GM23338 (cell line): ENCODE results near the gene TIGD7. TPM values are rescaled to one million over a fixed set of nuclear protein-coding genes. Genes with fewer than 3 reads are reported as not detected.

Experiments used
- ATAC-seq: fragments of 200-7000 bp; cut with Tn5 transposase; 3 replicates; pipeline ENCODE4 v1.9.1; 2020
- DNase-seq: peaks from one replicate; pipeline ENCODE4 v3.0.0-alpha.2; 2015; ENCODE audit warnings: low spot score
- H2AFZ ChIP-seq: fragments of 200-600 bp; sonication (generic); 2 replicates; pipeline ENCODE4 v1.8.0; 2016; ENCODE audit warnings: antibody characterized with exemption, mild to moderate bottlenecking, moderate library complexity
- H3F3A ChIP-seq: fragments of 200-600 bp; sonication (generic); replicated peaks from 2 replicates; pipeline ENCODE4 v1.8.0; 2017; ENCODE audit warnings: antibody characterized with exemption, mixed run types, low read depth
- H3K27ac ChIP-seq: fragments of 200-600 bp; sonication (generic); 2 replicates; pipeline ENCODE4 v1.6.1; 2016; ENCODE audit warnings: low read depth
- H3K27me3 ChIP-seq: fragments of 200-600 bp; sonication (generic); 2 replicates; pipeline ENCODE4 v1.8.0; 2016; ENCODE audit warnings: mild to moderate bottlenecking, mixed run types, moderate library complexity; ENCODE audit not compliant: insufficient read depth
- H3K36me3 ChIP-seq: fragments of 200-600 bp; sonication (generic); 2 replicates; pipeline ENCODE4 v1.8.0; 2016; ENCODE audit warnings: mild to moderate bottlenecking; ENCODE audit not compliant: insufficient read depth
- H3K4me1 ChIP-seq: fragments of 200-600 bp; sonication (generic); 2 replicates; pipeline ENCODE4 v1.8.0; 2016; ENCODE audit warnings: mild to moderate bottlenecking, moderate library complexity; ENCODE audit not compliant: insufficient read depth
- H3K4me2 ChIP-seq: fragments of 200-600 bp; sonication (generic); 2 replicates; pipeline ENCODE4 v1.7.1; 2017; ENCODE audit warnings: mixed run types
- H3K4me3 ChIP-seq: fragments of 200-600 bp; sonication (generic); 2 replicates; pipeline ENCODE4 v1.6.1; 2016; ENCODE audit warnings: mixed run types
- H3K79me2 ChIP-seq: fragments of 200-600 bp; sonication (generic); replicated peaks from 2 replicates; pipeline ENCODE4 v1.8.0; 2017; ENCODE audit warnings: mild to moderate bottlenecking; ENCODE audit not compliant: insufficient read depth
- H3K9me2 ChIP-seq: fragments of 200-600 bp; sonication (generic); 2 replicates; pipeline ENCODE4 v1.8.0; 2017; ENCODE audit not compliant: insufficient read depth
- H4K20me1 ChIP-seq: fragments of 200-600 bp; sonication (generic); replicated peaks from 2 replicates; pipeline ENCODE4 v1.8.0; 2017; ENCODE audit warnings: mild to moderate bottlenecking; ENCODE audit not compliant: insufficient read depth
- H3K27ac Mint-ChIP-seq: 2 replicates; pipeline ENCODE4 v1.8.0; 2020; ENCODE audit warnings: inconsistent platforms, mild to moderate bottlenecking, moderate library complexity, mixed read lengths
- H3K27me3 Mint-ChIP-seq: 3 replicates; pipeline ENCODE4 v1.8.0; 2022; ENCODE audit warnings: low read depth, mild to moderate bottlenecking, moderate library complexity, mixed read lengths, inconsistent platforms; ENCODE audit not compliant: insufficient read depth, poor library complexity
- H3K36me3 Mint-ChIP-seq: 3 replicates; pipeline ENCODE4 v1.8.0; 2021; ENCODE audit warnings: low read depth, mild to moderate bottlenecking, inconsistent platforms, moderate library complexity, mixed read lengths
- H3K4me1 Mint-ChIP-seq: 3 replicates; pipeline ENCODE4 v1.8.0; 2020; ENCODE audit warnings: mild to moderate bottlenecking, inconsistent platforms, mixed read lengths
- H3K4me3 Mint-ChIP-seq: 3 replicates; pipeline ENCODE4 v1.8.0; 2021; ENCODE audit warnings: moderate library complexity, mild to moderate bottlenecking, inconsistent platforms, mixed read lengths
- H3K9me3 Mint-ChIP-seq: 3 replicates; pipeline ENCODE4 v1.8.0; 2020; ENCODE audit warnings: moderate library complexity, mild to moderate bottlenecking, inconsistent platforms, mixed read lengths
- CREB1 ChIP-seq: fragments of 250-450 bp; sonication (Bioruptor Pico); IDR thresholded peaks from 2 replicates; pipeline ENCODE4 v1.5.0; 2020; ENCODE audit warnings: low read depth, mild to moderate bottlenecking, moderate library complexity
- CTCF ChIP-seq, 2 experiments: fragments of 200-600 bp in 1 of 2; sonication (generic) in 1 of 2; conservative IDR thresholded peaks; 2 replicates each; pipeline versions ENCODE4 v1.5.1 to v1.6.1; 2016 to 2017; ENCODE audit warnings: antibody characterized with exemption in 2 of 2, low read depth in 2 of 2, mild to moderate bottlenecking in 2 of 2, moderate library complexity in 1 of 2
- EZH2 ChIP-seq: fragments of 200-600 bp; sonication (generic); IDR thresholded peaks from one replicate; pipeline ENCODE4 v1.8.0; 2017; ENCODE audit warnings: antibody characterized with exemption, mild to moderate bottlenecking, low read depth; ENCODE audit not compliant: unreplicated experiment
- EZH2phosphoT487 ChIP-seq: fragments of 200-600 bp; sonication (generic); IDR thresholded peaks from one replicate; pipeline ENCODE4 v1.8.1; 2018; ENCODE audit warnings: antibody characterized with exemption; ENCODE audit not compliant: unreplicated experiment
- JUNB ChIP-seq: IDR thresholded peaks from one replicate; pipeline ENCODE4 v1.6.1; 2016; ENCODE audit warnings: antibody characterized with exemption; ENCODE audit not compliant: unreplicated experiment
- POLR2AphosphoS5 ChIP-seq: IDR thresholded peaks from 2 replicates; pipeline ENCODE4 v1.6.1; 2016; ENCODE audit warnings: antibody characterized with exemption, low read depth
- REST ChIP-seq: IDR thresholded peaks from one replicate; pipeline ENCODE4 v1.6.1; 2018; ENCODE audit warnings: antibody characterized with exemption; ENCODE audit not compliant: unreplicated experiment
- STAT1 ChIP-seq: IDR thresholded peaks from one replicate; pipeline ENCODE4 v1.6.1; 2016; ENCODE audit warnings: antibody characterized with exemption; ENCODE audit not compliant: unreplicated experiment
- polyA plus RNA-seq: library from polyadenylated mRNA; unstranded; fragments of >200 nt; fragmentation: Nextera tagmentation; extraction: Ambion mirVana; gene quantifications from 2 replicates; pipeline ENCODE4 v1.2.1, GENCODE V29; 2016
- total RNA-seq: library from RNA; depleted of rRNA; stranded (reverse); fragments of >200 nt; shearing (Covaris generic); gene quantifications from 2 replicates; pipeline ENCODE4 v1.2.3, GENCODE V29; 2014

The TIGD7 gene
- total and polyA plus RNA-seq, 2 experiments from 2014 or later = 3.9 to 8.0 TPM

- TF ChIP-seq CTCF (conservative IDR thresholded peaks at IDR 0.05; ENCODE audit: low read depth in 2 of 2) (no peak), EZH2 (no peak), STAT1 (no peak), CREB1 (CRISPR knock-in tag) (no peak), JUNB (no peak), EZH2phosphoT487 (no peak), POLR2AphosphoS5 (no peak), REST (no peak)
Measured at GRCh38 chr16:3295209-3295608, 10.0 kb downstream of the TIGD7 start (continued).

- H3K4me3 ChIP-seq = no peak overlapping the region
- peaks cover 36% of the 10 kb centered on the region for H3K36me3 ChIP-seq
- peaks cover 90% of the 10 kb centered on the region for H3K36me3 Mint-ChIP-seq
- H3K4me2 ChIP-seq = no peak overlapping the region
- ATAC-seq (no peak), DNase-seq (no peak)
- no peaks in the 10 kb centered on the region; the same call in 2 of the 3 replicates for H3K4me1 Mint-ChIP-seq
- no peak overlapping the region for H3K27ac ChIP-seq
- peaks cover 20% of the 10 kb centered on the region for H3K27me3 Mint-ChIP-seq
- H4K20me1 ChIP-seq = no peaks in the 10 kb centered on the region
- H3F3A ChIP-seq = no peaks in the 10 kb centered on the region; the same call in 1 of the 2 replicates
- no peak overlapping the region; the same call in 2 of the 3 replicates for H3K4me3 Mint-ChIP-seq
- H3K27ac Mint-ChIP-seq = no peak overlapping the region
- peaks cover 85% of the 10 kb centered on the region for H3K9me3 Mint-ChIP-seq
- no peak for TF ChIP-seq EZH2phosphoT487
- no peaks in the 10 kb centered on the region; the same call in 1 of the 2 replicates for H3K9me2 ChIP-seq
- H3K27me3 ChIP-seq = no peaks in the 10 kb centered on the region
- no peak overlapping the region for H2AFZ ChIP-seq
- peaks cover 50% of the 10 kb centered on the region for H3K79me2 ChIP-seq
- H3K4me1 ChIP-seq = no peaks in the 10 kb centered on the region
Measured at GRCh38 chr16:3292604-3293003, 12.6 kb downstream of the TIGD7 start.
